ENCODE data around the gene TNNT3.

DNA sequence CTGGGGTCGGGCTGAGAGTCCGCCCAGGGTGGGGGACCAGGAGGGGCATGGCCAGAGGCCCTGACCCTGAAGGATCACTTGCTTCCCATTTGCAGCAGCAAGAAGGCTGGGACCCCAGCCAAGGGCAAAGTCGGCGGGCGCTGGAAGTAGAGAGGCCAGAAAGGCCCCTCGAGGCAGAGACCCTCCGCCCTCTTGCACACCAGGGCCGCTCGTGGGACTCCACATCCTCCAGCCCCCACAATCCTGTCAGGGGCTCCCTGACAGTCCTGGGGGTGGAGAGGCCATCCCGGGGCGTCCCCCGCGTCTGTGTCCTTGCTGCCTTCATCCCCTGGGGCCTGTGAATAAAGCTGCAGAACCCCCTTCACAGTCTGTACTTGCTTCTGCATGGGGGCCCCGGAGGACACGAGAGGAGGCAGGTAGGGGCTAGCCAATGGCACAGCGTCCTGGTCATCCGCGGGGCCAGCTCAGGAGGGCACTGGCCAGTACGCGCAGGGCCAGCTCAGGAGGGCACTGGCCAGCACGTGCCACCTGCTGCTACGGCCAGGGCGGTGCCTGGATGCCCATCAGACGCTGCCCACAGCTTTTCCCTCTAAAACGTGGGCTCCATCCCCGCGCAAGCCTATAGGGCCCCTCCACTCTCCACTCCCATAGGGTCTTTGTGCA is 19.0 kb downstream of the TNNT3 start:
- no peak for TF ChIP-seq EZH2 (IDR thresholded peaks at IDR 0.05; ENCODE audit: borderline replicate concordance, low read depth, low read length, severe bottlenecking)
- TF ChIP-seq, protein P1, sequence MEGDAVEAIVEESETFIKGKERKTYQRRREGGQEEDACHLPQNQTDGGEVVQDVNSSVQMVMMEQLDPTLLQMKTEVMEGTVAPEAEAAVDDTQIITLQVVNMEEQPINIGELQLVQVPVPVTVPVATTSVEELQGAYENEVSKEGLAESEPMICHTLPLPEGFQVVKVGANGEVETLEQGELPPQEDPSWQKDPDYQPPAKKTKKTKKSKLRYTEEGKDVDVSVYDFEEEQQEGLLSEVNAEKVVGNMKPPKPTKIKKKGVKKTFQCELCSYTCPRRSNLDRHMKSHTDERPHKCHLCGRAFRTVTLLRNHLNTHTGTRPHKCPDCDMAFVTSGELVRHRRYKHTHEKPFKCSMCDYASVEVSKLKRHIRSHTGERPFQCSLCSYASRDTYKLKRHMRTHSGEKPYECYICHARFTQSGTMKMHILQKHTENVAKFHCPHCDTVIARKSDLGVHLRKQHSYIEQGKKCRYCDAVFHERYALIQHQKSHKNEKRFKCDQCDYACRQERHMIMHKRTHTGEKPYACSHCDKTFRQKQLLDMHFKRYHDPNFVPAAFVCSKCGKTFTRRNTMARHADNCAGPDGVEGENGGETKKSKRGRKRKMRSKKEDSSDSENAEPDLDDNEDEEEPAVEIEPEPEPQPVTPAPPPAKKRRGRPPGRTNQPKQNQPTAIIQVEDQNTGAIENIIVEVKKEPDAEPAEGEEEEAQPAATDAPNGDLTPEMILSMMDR (IDR thresholded peaks at IDR 0.05; ENCODE audit: borderline replicate concordance, extremely low read depth, low read length, poor library complexity, severe bottlenecking) = no peak

Data from DND-41 (cell line).